Small intestine (tissue), 7 donors: ENCODE results near the gene RNPS1. TPM values are rescaled to one million over a fixed set of nuclear protein-coding genes. Genes with fewer than 3 reads are reported as not detected.
A peak's percentile ranks its signal among the peaks of the same experiment; 100 is the strongest.

Experiments used
- DNase-seq, 2 donors: peaks; one replicate each; pipeline versions ENCODE4 v3.0.0 to v3.0.0-alpha.2; 2013
- FAIRE-seq: peaks from 2 replicates; lab custom pipeline; 2012; peaks lifted over from hg19 to GRCh38; lab: Jason Lieb, UNC
- H3K27ac ChIP-seq, 3 donors: one replicate each; pipeline ENCODE4 v1.5.1; 2013; ENCODE audit warnings: low read length in 2 of 3, mild to moderate bottlenecking in 2 of 3, control low read depth in 1 of 3, inconsistent platforms in 1 of 3, low read depth in 1 of 3, moderate library complexity in 1 of 3
- H3K27me3 ChIP-seq, 3 donors: one replicate each; pipeline ENCODE4 v1.6.1; 2013; ENCODE audit warnings: low read length in 3 of 3, inconsistent platforms in 1 of 3; ENCODE audit not compliant: control insufficient read depth in 3 of 3, insufficient read depth in 3 of 3
- H3K36me3 ChIP-seq, 3 donors: one replicate each; pipeline ENCODE4 v1.6.1; 2013; ENCODE audit warnings: low read length in 3 of 3, inconsistent platforms in 1 of 3, low read depth in 1 of 3, mild to moderate bottlenecking in 1 of 3, moderate library complexity in 1 of 3; ENCODE audit not compliant: control insufficient read depth in 3 of 3, insufficient read depth in 2 of 3
- H3K4me1 ChIP-seq, 3 donors: one replicate each; pipeline ENCODE4 v1.6.1; 2013; ENCODE audit warnings: low read length in 2 of 3, inconsistent platforms in 1 of 3, low read depth in 1 of 3, mild to moderate bottlenecking in 1 of 3, moderate library complexity in 1 of 3; ENCODE audit not compliant: control insufficient read depth in 3 of 3, insufficient read depth in 2 of 3
- H3K4me3 ChIP-seq, 3 donors: one replicate each; pipeline ENCODE4 v1.5.1; 2013; ENCODE audit warnings: low read length in 3 of 3, control low read depth in 1 of 3, inconsistent platforms in 1 of 3, low read depth in 1 of 3, mild to moderate bottlenecking in 1 of 3, moderate library complexity in 1 of 3
- H3K9me3 ChIP-seq, 2 donors: one replicate each; pipeline ENCODE4 v1.6.1; 2013; ENCODE audit warnings: low read depth in 1 of 2, low read length in 1 of 2; ENCODE audit not compliant: control insufficient read depth in 2 of 2, insufficient read depth in 1 of 2
- WGBS, 3 donors: extraction: QIAGEN DNeasy Blood & Tissue Kit; methylation state at CpG; one replicate each; pipeline ENCODE4 v1.1.7; 2013; 5-methylcytosine and 5-hydroxymethylcytosine counted together
- polyA plus RNA-seq, 4 donors: library from polyadenylated mRNA; stranded (reverse) in 3 of 4; unstranded in 1 of 4; fragments of 200-250 nt in 3 of 4; fragments of 120-200 nt in 1 of 4; gene quantifications; one replicate each; pipeline versions ENCODE4 v1.2.1 to v1.2.3, GENCODE V29; 2013
- donor health status: healthy with polysubstance abuse.
- donor health status: control.
- donor health status: control.
- donor health status: Bipolar disorder and iron deficiency.
- donor health status: healthy.

Gene RNPS1
- polyA plus RNA-seq, 4 donors, result 91.7 to 166 (median 138) TPM

DNA sequence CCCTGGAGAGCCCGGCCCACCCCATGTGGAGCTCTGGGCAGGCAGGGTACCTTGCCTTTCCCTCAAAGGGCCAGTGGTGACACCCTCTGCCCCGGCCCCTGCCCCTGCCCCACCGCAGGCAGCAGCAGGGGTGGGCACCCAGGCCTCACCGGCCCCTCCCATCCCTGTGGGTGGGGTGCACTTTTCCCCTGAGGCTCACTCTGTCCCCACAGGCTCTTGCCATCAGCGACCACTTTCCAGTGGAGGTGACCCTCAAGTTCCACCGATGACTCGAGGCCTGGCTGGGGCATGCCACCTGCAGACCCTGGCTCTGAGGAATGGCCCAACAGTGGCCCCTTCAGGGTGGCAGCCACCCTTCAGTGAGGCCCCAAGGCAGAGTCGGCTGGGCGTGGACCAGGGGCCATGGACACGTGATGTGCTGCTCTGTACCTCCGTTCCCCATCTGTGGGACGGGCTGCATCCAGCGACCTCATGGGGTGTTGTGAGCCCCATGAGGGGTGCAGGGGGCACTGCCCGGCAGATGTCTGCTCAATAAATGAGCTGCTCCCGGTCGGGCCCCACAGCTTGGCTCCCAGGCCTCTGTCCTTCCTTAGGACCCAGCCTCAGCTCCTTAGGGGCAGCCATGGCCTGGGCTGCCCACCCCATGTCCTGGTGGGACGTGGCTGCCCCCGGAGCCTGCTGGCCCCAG lies 29.6 kb downstream of the RNPS1 start:
- no peak overlapping the region for H3K4me3 ChIP-seq
- peak in 1 of 2 donors; percentile 50 for DNase-seq
- FAIRE-seq, result no peak
- no peaks in the 10 kb centered on the region for H3K9me3 ChIP-seq
- H3K36me3 ChIP-seq, result peaks cover 6 to 74% (median 15%) of the 10 kb centered on the region in 3 donors
- peaks cover 0 to 30% (median 0%) of the 10 kb centered on the region in 3 donors for H3K4me1 ChIP-seq
- WGBS, 3 donors, result 22 to 48% (median 32%) methylated on average over 15 to 18 of the region's 18 CpGs
- no peak overlapping the region for H3K27ac ChIP-seq
- H3K27me3 ChIP-seq, result peaks cover 2 to 30% (median 6%) of the 10 kb centered on the region in 3 donors

- Histone ChIP-seq H3K4me3 (no peak overlapping the region), H3K27me3 (peaks cover 2 to 30% (median 6%) of the 10 kb centered on the region in 3 donors), H3K4me1 (peaks cover 0 to 30% (median 0%) of the 10 kb centered on the region in 3 donors), H3K36me3 (peaks cover 6 to 74% (median 18%) of the 10 kb centered on the region in 3 donors), H3K9me3 (no peaks in the 10 kb centered on the region), H3K27ac (no peak overlapping the region)
- DNase-seq (peak in 1 of 2 donors; percentile 47), FAIRE-seq (no peak)
- 9 to 15% (median 14%) methylated on average over 62 to 65 of the region's 65 CpGs for WGBS, 3 donors
Measured at GRCh38 chr16:2237493-2238149, 30.3 kb downstream of the RNPS1 start.

- H3K27me3 ChIP-seq, result peaks cover 2 to 30% (median 6%) of the 10 kb centered on the region in 3 donors
- peaks cover 6 to 74% (median 23%) of the 10 kb centered on the region in 3 donors for H3K36me3 ChIP-seq
- H3K9me3 ChIP-seq, result no peaks in the 10 kb centered on the region
- peak overlapping the region in 2 of 3 donors; percentile 15 to 16 for H3K4me3 ChIP-seq
- FAIRE-seq (no peak), DNase-seq (peak in 1 of 2 donors; percentile 31)
- 5 to 11% (median 5%) methylated on average over 33 to 40 of the region's 40 CpGs for WGBS, 3 donors
- H3K4me1 ChIP-seq, result peaks cover 0 to 30% (median 0%) of the 10 kb centered on the region in 3 donors
- no peak overlapping the region for H3K27ac ChIP-seq
Measured at GRCh38 chr16:2237102-2237482, 30.8 kb downstream of the RNPS1 start.

GRCh38 chr16:2236337-2237101 lies 31.4 kb downstream of the RNPS1 start, which contains the start of gene DNASE1L2:
Gene DNASE1L2 (plus strand): TSS chr16:2236444. CDS start chr16:2236817, 373 bp downstream.
- Histone ChIP-seq H3K4me3 (peak within 1 kb of the TSS in 2 of 3 donors; percentile 15 to 16), H3K4me1 (peaks cover 0 to 30% (median 0%) of the 10 kb centered on the region in 3 donors), H3K27ac (no peak within 1 kb of the TSS), H3K27me3 (peaks cover 2 to 30% (median 6%) of the 10 kb centered on the region in 3 donors), H3K36me3 (peaks cover 6 to 79% (median 24%) of the 10 kb centered on the region in 3 donors), H3K9me3 (no peaks in the 10 kb centered on the region)
- FAIRE-seq (no peak), DNase-seq (peak in 1 of 2 donors; percentile 42)
- 6 to 10% (median 9%) methylated on average over 41 to 64 of the region's 64 CpGs for WGBS, 3 donors

- WGBS, 3 donors, result 20 to 62% (median 36%) methylated on average over 18 to 19 of the region's 19 CpGs
- Histone ChIP-seq H3K4me3 (no peak overlapping the region), H3K36me3 (peaks cover 6 to 82% (median 27%) of the 10 kb centered on the region in 3 donors), H3K9me3 (no peaks in the 10 kb centered on the region), H3K27ac (no peak overlapping the region), H3K4me1 (peaks cover 0 to 30% (median 0%) of the 10 kb centered on the region in 3 donors), H3K27me3 (peaks cover 2 to 30% (median 6%) of the 10 kb centered on the region in 3 donors)
- FAIRE-seq, result no peak
- no peak for DNase-seq
Measured at GRCh38 chr16:2235695-2236336, 32.1 kb downstream of the RNPS1 start.

DNA sequence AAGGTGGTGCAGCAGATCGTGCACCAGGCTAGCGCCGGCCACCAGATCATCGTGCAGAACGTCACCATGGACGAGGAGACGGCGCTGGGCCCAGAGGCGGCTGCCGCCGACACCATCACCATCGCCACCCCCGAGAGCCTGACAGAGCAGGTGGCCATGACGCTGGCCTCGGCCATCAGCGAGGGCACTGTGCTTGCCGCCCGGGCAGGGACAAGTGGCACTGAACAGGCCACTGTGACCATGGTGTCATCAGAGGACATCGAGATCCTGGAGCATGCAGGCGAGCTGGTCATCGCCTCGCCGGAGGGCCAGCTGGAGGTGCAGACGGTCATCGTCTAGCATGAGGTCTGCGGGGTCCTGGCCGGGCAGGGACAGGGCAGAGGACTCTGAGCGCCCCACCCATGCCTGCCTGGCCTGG lies 32.7 kb downstream of the RNPS1 start:
- peaks cover 0 to 30% (median 0%) of the 10 kb centered on the region in 3 donors for H3K4me1 ChIP-seq
- WGBS, 3 donors, result 90 to 94% (median 92%) methylated on average over 25 to 28 of the region's 28 CpGs
- DNase-seq, result no peak
- H3K27me3 ChIP-seq, result peaks cover 2 to 30% (median 6%) of the 10 kb centered on the region in 3 donors
- no peak overlapping the region for H3K27ac ChIP-seq
- peaks cover 6 to 82% (median 27%) of the 10 kb centered on the region in 3 donors for H3K36me3 ChIP-seq
- H3K4me3 ChIP-seq, result no peak overlapping the region
- no peaks in the 10 kb centered on the region for H3K9me3 ChIP-seq
- FAIRE-seq, result no peak

DNA sequence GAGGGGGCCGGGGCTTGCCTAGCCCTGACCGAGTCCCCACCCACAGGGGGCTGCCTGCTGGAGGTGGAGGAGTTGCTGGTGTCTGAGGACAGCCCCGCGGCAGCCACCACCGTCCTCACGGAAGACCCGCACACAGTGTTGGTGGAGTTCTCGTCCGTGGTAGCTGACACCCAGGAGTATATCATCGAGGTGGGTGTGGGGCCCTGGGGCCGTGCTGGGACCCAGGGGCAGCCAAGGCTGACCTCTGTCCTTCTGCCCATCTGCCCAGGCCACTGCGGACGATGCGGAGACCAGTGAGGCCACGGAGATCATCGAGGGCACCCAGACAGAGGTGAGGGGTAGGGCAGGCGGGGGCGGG lies 33.1 kb downstream of the RNPS1 start:
- Histone ChIP-seq H3K27me3 (peaks cover 2 to 30% (median 6%) of the 10 kb centered on the region in 3 donors), H3K27ac (no peak overlapping the region), H3K36me3 (peaks cover 8 to 82% (median 27%) of the 10 kb centered on the region in 3 donors), H3K4me3 (no peak overlapping the region), H3K4me1 (peaks cover 0 to 30% (median 0%) of the 10 kb centered on the region in 3 donors), H3K9me3 (no peaks in the 10 kb centered on the region)
- FAIRE-seq (no peak), DNase-seq (no peak)
- 87 to 94% (median 89%) methylated on average over 12 to 18 of the region's 18 CpGs for WGBS, 3 donors
